Measurements from ENCODE around the gene XAGE5. TPM values are rescaled to one million over a fixed set of nuclear protein-coding genes. Genes with fewer than 3 reads are reported as not detected.
A peak's percentile ranks its signal among the peaks of the same experiment; 100 is the strongest.

The XAGE5 gene
- total and polyA plus RNA-seq, 2 of the 4 experiments (the other 2 are of a cell fraction): not detected

- H3K9me3 ChIP-seq (ENCODE audit: control insufficient read depth, insufficient read depth, low read length): no peaks in the 10 kb centered on the region
- ATAC-seq (ENCODE audit: low read depth) (no peak), DNase-seq (peak; percentile 8)
- H4K20me1 ChIP-seq (ENCODE audit: insufficient read depth, low read length): no peaks in the 10 kb centered on the region
- H2AFZ ChIP-seq (replicated peaks; ENCODE audit: low read length, poor library complexity): no peak overlapping the region
- BruUV-seq (replicated peaks): no TSS peak
- no peak overlapping the region for H3K4me3 ChIP-seq (ENCODE audit: insufficient read depth, low read depth, low read length)
- H2BK120ac ChIP-seq (ENCODE audit: low read depth, low read length): no peak overlapping the region
- intact Hi-C loops (cut with micrococcal nuclease) (no loop called here), dilution Hi-C loops (cut with HindIII; ENCODE audit: low sequenced_read_pairs, unreplicated experiment) (no loop called here), in situ Hi-C loops (cut with MboI; ENCODE audit: low sequenced_read_pairs) (no loop called here)
- no peak overlapping the region for H3K4ac ChIP-seq (ENCODE audit: low read depth, low read length)
- H3K23ac ChIP-seq (ENCODE audit: low read depth, low read length): no peak overlapping the region
- ChIA-PET POLR2A (ENCODE audit: unreplicated experiment) (no interaction called here), CTCF (no interaction called here)
- no CpG with 5 or more reads among the region's 6 CpGs for WGBS, 2 experiments (ENCODE audit: extremely low coverage in 2 of 2, insufficient read length in 1 of 2)
- H2BK15ac ChIP-seq (ENCODE audit: low read depth, low read length): no peak overlapping the region
- H3K4me2 ChIP-seq (ENCODE audit: low read depth, low read length): no peak overlapping the region
- no peak overlapping the region for H3K56ac ChIP-seq (ENCODE audit: extremely low read depth, insufficient read depth, low read length)
- no peak overlapping the region for H3K18ac ChIP-seq (ENCODE audit: low read depth, low read length)
- no peak overlapping the region for H3K9ac ChIP-seq (ENCODE audit: low read depth, low read length)
- no peaks in the 10 kb centered on the region for H3K4me1 ChIP-seq (ENCODE audit: control insufficient read depth, insufficient read depth, low read length)
- H3K14ac ChIP-seq (replicated peaks; ENCODE audit: low read depth, low read length): no peak overlapping the region
- no peak overlapping the region for H4K8ac ChIP-seq (ENCODE audit: low read depth in 2 of 2, low read length in 2 of 2)
- no peak overlapping the region for H4K91ac ChIP-seq (ENCODE audit: insufficient read depth, low read depth, low read length)
- TF ChIP-seq MAFK (IDR thresholded peaks at IDR 0.05; ENCODE audit: low read depth, low read length) (no peak), POLR2A (IDR thresholded peaks at IDR 0.05; ENCODE audit: low read depth, low read length) (no peak), RCOR1 (IDR thresholded peaks at IDR 0.05; ENCODE audit: insufficient replicate concordance, low read length) (no peak), RFX5 (IDR thresholded peaks at IDR 0.05; ENCODE audit: low read depth, low read length) (no peak), CTCF (conservative IDR thresholded peaks at IDR 0.05; ENCODE audit: low read depth, low read length) (no peak), USF2 (IDR thresholded peaks at IDR 0.05; ENCODE audit: low read depth, low read length) (no peak), RAD21 (IDR thresholded peaks at IDR 0.05; ENCODE audit: low read length) (no peak), MAZ (IDR thresholded peaks at IDR 0.05; ENCODE audit: borderline replicate concordance, low read depth, low read length) (no peak), ELK1 (IDR thresholded peaks at IDR 0.05; ENCODE audit: borderline replicate concordance, low read depth, low read length) (no peak), FOS (IDR thresholded peaks at IDR 0.05; ENCODE audit: low read depth, low read length) (no peak), SMC3 (IDR thresholded peaks at IDR 0.05; ENCODE audit: low read depth, low read length) (no peak), CHD1 (IDR thresholded peaks at IDR 0.05; ENCODE audit: low read depth, low read length) (no peak), MXI1 (IDR thresholded peaks at IDR 0.05; ENCODE audit: borderline replicate concordance, low read depth, low read length) (no peak), NFE2L2 (IDR thresholded peaks at IDR 0.05; ENCODE audit: low read depth, low read length) (no peak), BHLHE40 (IDR thresholded peaks at IDR 0.05; ENCODE audit: low read depth, low read length) (no peak), CEBPB (IDR thresholded peaks at IDR 0.05; ENCODE audit: low read depth, low read length) (no peak)
- no peak overlapping the region for H4K5ac ChIP-seq (ENCODE audit: low read depth, low read length)
- no peak overlapping the region for H2BK5ac ChIP-seq (ENCODE audit: low read depth, low read length, poor library complexity, severe bottlenecking)
- no peak overlapping the region for H2BK20ac ChIP-seq (ENCODE audit: low read depth, low read length)
- H2AK5ac ChIP-seq (ENCODE audit: low read depth, low read length): no peak overlapping the region
- no peak overlapping the region for H2AK9ac ChIP-seq (replicated peaks; ENCODE audit: low read depth, low read length, poor library complexity)
- H3K9me1 ChIP-seq (ENCODE audit: insufficient read depth, low read length): no peaks in the 10 kb centered on the region
- no peaks in the 10 kb centered on the region for H3K79me1 ChIP-seq (ENCODE audit: low read depth in 1 of 2, low read length in 2 of 2)
- no peak overlapping the region for H3K27ac ChIP-seq (ENCODE audit: insufficient read depth, low read length)
- no peaks in the 10 kb centered on the region for H3K36me3 ChIP-seq (ENCODE audit: control insufficient read depth, insufficient read depth, low read length)
- H3K27me3 ChIP-seq (ENCODE audit: control insufficient read depth, insufficient read depth, low read length): peaks cover 22% of the 10 kb centered on the region
Observed at GRCh38 chrX:52865343-52865998, 54.4 kb downstream of the XAGE5 start.

All from IMR-90 (cell line).